ENCODE measurements around the gene CTRB1.

CTRB1 gene

GRCh38 chr16:75195811-75196790 is 22.7 kb upstream of the CTRB1 start:
- H3K4me3 ChIP-seq (ENCODE audit: low read depth, low read length) = no peak overlapping the region
- DNase-seq (ENCODE audit: low read depth, low spot score) = no peak
- in situ Hi-C loops (cut with HindIII; ENCODE audit: low sequenced_read_pairs) = no loop called here
- TF ChIP-seq, protein P1, sequence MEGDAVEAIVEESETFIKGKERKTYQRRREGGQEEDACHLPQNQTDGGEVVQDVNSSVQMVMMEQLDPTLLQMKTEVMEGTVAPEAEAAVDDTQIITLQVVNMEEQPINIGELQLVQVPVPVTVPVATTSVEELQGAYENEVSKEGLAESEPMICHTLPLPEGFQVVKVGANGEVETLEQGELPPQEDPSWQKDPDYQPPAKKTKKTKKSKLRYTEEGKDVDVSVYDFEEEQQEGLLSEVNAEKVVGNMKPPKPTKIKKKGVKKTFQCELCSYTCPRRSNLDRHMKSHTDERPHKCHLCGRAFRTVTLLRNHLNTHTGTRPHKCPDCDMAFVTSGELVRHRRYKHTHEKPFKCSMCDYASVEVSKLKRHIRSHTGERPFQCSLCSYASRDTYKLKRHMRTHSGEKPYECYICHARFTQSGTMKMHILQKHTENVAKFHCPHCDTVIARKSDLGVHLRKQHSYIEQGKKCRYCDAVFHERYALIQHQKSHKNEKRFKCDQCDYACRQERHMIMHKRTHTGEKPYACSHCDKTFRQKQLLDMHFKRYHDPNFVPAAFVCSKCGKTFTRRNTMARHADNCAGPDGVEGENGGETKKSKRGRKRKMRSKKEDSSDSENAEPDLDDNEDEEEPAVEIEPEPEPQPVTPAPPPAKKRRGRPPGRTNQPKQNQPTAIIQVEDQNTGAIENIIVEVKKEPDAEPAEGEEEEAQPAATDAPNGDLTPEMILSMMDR (IDR thresholded peaks at IDR 0.05; ENCODE audit: low read depth, low read length) = no peak

DNA sequence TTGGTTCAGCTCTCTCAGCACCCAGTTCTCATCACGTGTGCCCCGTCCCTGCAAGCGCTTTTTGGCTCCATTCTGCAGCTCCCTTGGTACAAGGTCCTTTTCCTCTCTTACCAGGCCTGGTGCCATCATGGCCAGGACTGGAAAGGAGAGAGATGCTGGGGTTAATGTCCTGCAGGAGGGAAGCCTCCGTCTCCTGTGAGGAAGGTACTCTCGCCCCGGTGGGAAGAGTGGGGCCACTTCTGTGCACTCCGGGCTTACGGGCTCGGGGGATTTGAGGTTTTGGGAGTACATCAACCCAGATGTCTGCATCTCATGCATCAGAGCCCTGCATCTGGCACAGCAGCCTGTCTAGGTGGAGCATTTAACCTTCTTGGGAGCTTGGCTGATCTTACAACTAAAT is 22.0 kb upstream of the CTRB1 start:
- H3K4me3 ChIP-seq (ENCODE audit: low read depth, low read length) = no peak overlapping the region
- DNase-seq (ENCODE audit: low read depth, low spot score) = no peak
- TF ChIP-seq, protein P1 (IDR thresholded peaks at IDR 0.05; ENCODE audit: low read depth, low read length) = no peak
- in situ Hi-C loops (cut with HindIII; ENCODE audit: low sequenced_read_pairs) = no loop called here

GRCh38 chr16:75197522-75198134 is 21.2 kb upstream of the CTRB1 start:
- DNase-seq (ENCODE audit: low read depth, low spot score) = no peak
- H3K4me3 ChIP-seq (ENCODE audit: low read depth, low read length) = no peak overlapping the region
- TF ChIP-seq, protein P1 (IDR thresholded peaks at IDR 0.05; ENCODE audit: low read depth, low read length) = no peak
- in situ Hi-C loops (cut with HindIII; ENCODE audit: low sequenced_read_pairs) = no loop called here

DNA sequence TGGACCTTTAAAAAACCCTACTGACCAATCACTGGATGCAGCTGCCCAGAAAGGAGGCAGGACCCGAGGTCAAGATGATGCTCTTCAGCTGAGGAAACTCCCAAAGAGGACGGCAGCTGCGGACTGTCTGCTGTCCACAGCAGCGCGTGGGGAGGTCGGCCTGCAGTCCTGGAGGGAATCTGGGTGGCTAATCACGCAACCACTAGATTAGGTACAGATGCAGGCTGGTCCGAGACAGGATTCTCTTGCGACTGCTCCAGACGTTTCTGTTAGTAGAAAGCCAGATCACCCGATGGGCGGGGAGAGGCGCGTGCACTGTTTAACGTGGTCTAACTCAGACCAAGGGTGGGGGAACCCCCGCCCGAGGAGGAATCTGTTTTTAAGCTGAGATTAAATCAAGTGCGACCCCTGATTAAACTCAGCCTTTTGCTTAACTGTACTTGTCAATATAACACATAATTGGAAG is 20.6 kb upstream of the CTRB1 start:
- no peak for DNase-seq (ENCODE audit: low read depth, low spot score)
- in situ Hi-C loops (cut with HindIII; ENCODE audit: low sequenced_read_pairs) = no loop called here
- no peak overlapping the region for H3K4me3 ChIP-seq (ENCODE audit: low read depth, low read length)
- TF ChIP-seq, protein P1 (IDR thresholded peaks at IDR 0.05; ENCODE audit: low read depth, low read length) = no peak

- H3K4me3 ChIP-seq (ENCODE audit: low read depth, low read length) = no peak overlapping the region
- TF ChIP-seq, protein P1 (IDR thresholded peaks at IDR 0.05; ENCODE audit: low read depth, low read length) = no peak
- in situ Hi-C loops (cut with HindIII; ENCODE audit: low sequenced_read_pairs) = no loop called here
- DNase-seq (ENCODE audit: low read depth, low spot score) = no peak
Observed at GRCh38 chr16:75202069-75202590, 16.7 kb upstream of the CTRB1 start.

DNA sequence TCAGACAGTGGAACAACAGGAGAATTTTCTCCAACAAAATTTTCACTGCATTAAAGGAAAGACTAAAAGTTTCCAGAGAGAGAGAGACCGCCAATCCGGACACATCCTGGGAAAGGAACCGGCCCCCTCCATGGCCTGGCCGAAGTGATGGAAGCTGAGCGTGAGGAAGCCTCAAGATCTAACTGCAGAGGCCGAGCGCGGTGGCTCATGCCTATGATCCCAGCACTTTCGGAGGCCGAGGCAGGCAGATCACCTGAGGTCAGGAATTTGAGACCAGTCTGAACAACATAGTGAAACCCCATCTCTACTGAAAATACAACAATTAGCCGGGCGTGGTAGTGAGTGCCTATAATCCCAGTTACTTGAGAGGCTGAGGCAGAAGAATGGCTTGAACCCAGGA is 15.7 kb upstream of the CTRB1 start:
- in situ Hi-C loops (cut with HindIII; ENCODE audit: low sequenced_read_pairs) = no loop called here
- DNase-seq (ENCODE audit: low read depth, low spot score) = no peak
- TF ChIP-seq, protein P1 (IDR thresholded peaks at IDR 0.05; ENCODE audit: low read depth, low read length) = no peak
- no peak overlapping the region for H3K4me3 ChIP-seq (ENCODE audit: low read depth, low read length)

Data from astrocyte of the spinal cord (primary cell).